Epithelial cell of esophagus (primary cell): ENCODE data around the gene AREL1.

Source experiments
- DNase-seq: peaks from one replicate; pipeline ENCODE4 v3.0.0; 2010; ENCODE audit warnings: low read depth
- H3K4me3 ChIP-seq: 2 replicates; pipeline ENCODE4 v1.5.1; 2011; ENCODE audit warnings: mild to moderate bottlenecking, low read length, control low read depth
- TF ChIP-seq, protein P1 (sequence below): IDR thresholded peaks from 2 replicates; pipeline ENCODE4 v1.5.1; 2011; ENCODE audit warnings: low read depth, mild to moderate bottlenecking, low read length, control low read depth, inconsistent platforms; ENCODE audit not compliant: insufficient read depth; ENCODE audit errors: missing control alignments

The AREL1 gene

DNA sequence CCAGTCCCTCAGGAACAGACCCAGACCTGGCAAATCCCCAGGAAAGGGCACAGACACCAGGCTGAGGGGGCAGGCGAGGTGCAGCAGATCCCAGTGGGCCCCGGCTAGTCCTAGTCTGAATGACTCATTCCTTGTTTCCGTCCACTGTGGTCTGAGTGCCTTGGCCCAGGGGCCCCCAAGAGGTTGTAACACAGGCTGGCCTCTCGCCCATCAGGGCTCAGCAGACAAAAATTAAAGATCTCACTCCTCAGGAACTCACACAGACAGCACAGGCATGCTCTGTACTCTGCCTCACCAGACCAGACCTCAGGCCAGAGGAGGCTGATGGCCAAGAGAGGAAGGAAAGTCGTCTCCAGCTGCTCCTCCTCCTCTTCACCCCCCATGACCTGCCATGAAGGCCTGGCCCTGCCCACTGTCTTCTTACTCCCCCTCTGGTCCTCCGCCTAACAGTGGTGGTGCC lies 93.2 kb downstream of the AREL1 start:
- DNase-seq: peak; percentile 32
- no peak overlapping the region for H3K4me3 ChIP-seq
- TF ChIP-seq, protein P1, sequence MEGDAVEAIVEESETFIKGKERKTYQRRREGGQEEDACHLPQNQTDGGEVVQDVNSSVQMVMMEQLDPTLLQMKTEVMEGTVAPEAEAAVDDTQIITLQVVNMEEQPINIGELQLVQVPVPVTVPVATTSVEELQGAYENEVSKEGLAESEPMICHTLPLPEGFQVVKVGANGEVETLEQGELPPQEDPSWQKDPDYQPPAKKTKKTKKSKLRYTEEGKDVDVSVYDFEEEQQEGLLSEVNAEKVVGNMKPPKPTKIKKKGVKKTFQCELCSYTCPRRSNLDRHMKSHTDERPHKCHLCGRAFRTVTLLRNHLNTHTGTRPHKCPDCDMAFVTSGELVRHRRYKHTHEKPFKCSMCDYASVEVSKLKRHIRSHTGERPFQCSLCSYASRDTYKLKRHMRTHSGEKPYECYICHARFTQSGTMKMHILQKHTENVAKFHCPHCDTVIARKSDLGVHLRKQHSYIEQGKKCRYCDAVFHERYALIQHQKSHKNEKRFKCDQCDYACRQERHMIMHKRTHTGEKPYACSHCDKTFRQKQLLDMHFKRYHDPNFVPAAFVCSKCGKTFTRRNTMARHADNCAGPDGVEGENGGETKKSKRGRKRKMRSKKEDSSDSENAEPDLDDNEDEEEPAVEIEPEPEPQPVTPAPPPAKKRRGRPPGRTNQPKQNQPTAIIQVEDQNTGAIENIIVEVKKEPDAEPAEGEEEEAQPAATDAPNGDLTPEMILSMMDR: no peak

DNA sequence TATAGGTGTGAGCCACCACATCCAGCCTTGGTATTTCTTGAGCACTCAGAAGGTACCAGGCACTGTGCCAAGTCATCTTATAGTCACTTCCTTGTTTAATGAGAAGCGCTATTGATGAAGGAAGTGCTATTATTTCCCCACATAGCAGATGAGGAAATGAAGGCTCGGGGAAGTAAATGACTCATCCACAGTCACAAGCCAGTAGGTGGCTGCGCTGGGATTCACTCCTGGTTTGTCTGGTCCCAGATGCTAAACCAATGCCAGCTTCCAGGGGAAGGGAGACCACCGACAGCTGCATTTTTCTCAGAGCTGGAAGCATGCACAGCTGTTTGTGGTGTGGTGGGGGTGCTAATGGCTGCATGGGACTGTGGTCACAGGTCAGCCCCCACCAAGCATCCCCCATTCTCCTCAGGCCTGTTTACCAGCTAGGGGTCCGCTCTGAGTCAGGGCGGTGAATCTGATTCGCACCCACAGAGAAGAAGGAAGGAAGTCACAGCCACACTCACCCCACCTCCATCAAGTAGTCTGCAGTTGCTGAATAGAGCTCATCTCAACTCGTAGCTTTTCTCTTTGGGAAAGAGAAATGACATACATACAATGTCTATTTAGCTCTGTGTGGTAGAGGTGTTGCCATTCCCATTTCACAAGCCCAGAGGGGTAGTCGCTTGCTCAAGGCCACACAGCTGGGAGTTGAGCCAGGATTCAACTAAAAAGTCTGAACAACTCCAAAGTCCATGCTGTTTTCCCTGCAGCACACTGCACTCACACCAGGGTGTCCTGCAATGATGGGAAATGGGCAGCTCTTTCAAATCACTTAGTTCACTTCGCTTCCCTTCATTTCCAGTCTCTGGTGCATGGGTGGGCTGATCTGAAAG lies 94.6 kb downstream of the AREL1 start:
- TF ChIP-seq, protein P1: no peak
- DNase-seq: peak; percentile 88
- no peak overlapping the region for H3K4me3 ChIP-seq

DNA sequence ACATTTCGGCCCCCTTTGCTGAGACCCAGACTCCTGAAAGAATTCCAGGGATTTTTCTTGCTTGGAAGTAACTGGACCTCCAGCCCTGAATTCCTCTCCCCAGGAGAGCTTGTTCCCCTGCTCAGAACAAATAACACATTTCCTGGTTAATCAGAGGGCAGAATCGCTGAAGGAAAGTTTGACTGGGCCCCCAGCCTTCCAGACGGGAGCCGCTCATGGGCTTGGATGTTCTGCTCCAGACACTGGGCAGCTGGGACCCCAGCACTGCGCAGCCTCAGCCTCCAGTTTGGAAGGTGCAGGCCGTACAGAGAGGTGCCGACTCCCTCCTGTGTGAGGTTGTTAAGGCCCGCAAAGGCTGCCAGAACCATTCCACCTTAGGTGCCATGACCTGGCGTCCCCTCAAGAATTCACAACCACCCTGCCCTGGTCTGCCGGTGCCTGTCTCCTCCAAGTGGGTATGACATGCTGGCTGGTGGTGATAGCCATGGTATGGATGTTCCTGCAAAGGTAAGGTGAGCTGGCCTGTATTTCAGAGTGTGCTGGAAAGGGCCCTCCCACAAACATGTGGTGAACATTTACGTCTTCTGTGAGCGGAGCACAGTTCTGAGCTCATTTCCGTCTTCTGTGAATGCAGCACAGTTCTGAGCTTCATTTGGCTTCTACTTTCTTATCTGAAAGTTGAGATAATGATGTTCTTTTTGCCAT lies 95.7 kb downstream of the AREL1 start:
- H3K4me3 ChIP-seq: no peak overlapping the region
- no peak for DNase-seq
- TF ChIP-seq, protein P1: no peak

DNA sequence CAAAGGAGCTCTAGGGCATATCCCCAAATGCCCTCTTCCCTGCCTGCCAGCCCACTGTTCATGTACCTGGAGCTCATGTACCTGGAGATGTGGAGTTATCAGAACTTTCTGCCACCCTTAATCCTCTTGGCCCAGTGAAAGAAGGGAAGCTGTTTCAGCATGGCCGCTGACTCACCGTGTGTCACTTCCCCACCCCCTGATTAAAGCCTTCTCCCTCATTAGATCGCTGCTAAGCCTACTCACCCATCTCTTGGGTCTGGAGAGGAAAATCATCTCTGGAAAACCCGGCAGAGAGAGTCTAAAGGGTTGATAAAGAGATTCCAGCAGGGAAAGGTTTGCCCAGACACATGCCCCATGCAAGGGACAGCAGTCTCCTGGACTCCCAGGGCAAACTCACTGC lies 96.4 kb downstream of the AREL1 start:
- DNase-seq: peak; percentile 96
- H3K4me3 ChIP-seq: no peak overlapping the region
- TF ChIP-seq, protein P1: no peak

DNA sequence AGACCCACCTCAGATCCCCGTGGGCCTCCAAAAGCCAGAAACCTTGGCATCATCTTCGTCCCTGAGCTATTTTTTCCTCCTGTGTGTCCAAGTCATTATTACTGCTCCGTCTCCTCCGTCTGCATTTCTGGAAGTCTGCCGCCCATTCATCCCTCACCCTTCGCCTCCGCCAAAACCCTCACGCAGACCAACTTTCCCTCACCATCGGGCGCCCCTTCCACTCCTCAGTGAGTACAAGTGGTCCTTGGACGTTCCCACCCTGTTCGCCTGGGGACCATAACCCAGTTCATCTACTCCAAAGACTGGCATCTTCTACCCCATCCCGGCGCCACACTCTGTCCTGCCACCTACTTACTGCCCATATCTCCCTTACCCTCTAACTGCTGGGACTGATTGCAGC lies 97.1 kb downstream of the AREL1 start:
- TF ChIP-seq, protein P1: no peak
- no peak for DNase-seq
- H3K4me3 ChIP-seq: no peak overlapping the region

DNA sequence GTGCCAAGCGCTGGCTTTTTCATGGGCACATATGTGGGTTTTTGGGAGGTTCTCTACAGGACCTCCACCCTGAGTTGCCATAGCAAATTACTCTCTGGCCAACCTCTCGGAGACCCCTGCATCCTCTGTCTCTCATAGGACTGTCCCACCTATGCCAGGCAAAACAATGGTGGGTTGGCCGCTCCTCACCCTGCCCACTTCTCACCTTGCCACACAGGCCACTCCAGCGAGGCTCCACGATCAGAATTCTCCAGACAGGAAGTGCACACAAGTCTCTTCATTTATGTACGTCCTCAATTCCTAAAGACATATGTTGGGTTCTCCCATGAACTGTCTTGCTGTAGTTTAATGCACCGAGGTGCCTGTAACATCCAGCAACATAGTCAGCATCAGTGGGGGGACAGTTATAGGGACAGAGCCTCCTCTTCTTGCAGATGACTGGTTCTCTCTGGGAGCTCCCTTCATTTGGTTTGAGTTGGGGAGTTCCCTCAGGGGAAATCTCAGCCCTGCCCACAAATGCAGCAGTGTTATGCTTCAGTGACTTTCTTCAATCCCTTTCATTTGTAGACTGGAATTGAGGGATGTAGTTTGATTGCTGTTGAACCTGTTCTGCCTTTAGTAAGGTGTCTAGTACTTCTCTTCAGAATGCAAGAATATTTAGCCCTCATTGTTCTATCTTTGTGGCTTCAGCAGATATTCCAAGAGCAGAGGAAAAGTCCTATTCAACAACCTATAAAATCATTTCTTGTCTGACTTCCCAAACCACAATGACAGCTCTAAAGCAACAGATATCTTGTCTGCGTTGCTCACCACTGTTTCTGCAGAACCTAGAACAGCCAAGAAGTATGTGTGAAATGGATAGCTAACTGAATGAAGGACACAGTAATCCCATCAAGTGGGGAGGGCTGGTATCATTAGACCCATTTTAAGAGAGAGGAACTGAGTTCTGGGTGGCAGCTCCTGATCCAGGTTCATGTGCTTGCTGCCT lies 98.1 kb downstream of the AREL1 start:
- H3K4me3 ChIP-seq: no peak overlapping the region
- TF ChIP-seq, protein P1: no peak
- DNase-seq: peak; percentile 69
